ENCODE data around the gene MRPL52.
A peak's percentile ranks its signal among the peaks of the same experiment; 100 is the strongest.

Gene MRPL52

DNA sequence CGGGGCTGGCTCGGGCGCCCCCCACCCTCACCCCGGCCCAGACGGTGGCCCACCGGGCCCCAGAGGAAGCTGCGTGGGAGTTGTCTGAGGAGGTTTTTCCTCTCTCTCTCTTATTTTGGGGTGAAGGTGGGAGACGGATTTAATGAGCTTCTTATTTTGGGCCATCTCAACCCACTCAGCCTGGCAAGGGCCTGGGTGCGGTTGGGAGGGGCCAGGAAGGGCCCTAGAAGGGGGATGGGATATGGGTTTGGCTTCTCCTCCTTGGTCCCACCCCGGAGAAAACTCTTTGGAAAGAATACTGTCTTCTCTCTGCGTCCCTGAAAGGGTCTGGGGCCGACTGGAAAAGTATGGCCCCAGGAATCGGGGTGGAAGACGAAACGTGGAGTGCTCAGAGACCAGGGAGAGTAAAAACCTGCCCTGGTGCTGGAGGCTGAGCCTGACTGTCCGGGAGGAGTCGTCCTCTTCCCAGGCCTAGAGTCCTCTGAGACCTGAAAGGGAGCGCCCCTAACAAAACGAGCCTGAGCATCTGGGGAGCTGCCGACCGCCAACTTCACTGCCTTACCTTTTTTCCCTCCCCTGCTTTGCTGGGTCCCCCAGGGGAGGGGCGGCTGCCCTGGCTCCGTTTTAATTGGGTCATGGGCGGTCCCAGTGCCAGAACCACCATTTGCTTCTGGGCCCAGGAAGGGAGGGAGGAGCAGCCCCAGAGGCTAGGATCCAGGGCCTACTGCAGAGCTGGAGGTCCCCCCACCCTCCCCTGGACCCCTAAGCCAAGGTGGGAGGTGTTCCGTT, 8.3 kb downstream of the MRPL52 start:
- H3K27ac ChIP-seq (replicated peaks): peak overlapping the region; percentile 27
- TF ChIP-seq SPI1 (IDR thresholded peaks at IDR 0.05; ENCODE audit: borderline replicate concordance, low read depth) (no peak), GABPA (IDR thresholded peaks at IDR 0.05; ENCODE audit: low read depth) (no peak), POLR2AphosphoS5 (IDR thresholded peaks at IDR 0.05; ENCODE audit: low read depth) (no peak)
- TF ChIP-seq, protein P1, sequence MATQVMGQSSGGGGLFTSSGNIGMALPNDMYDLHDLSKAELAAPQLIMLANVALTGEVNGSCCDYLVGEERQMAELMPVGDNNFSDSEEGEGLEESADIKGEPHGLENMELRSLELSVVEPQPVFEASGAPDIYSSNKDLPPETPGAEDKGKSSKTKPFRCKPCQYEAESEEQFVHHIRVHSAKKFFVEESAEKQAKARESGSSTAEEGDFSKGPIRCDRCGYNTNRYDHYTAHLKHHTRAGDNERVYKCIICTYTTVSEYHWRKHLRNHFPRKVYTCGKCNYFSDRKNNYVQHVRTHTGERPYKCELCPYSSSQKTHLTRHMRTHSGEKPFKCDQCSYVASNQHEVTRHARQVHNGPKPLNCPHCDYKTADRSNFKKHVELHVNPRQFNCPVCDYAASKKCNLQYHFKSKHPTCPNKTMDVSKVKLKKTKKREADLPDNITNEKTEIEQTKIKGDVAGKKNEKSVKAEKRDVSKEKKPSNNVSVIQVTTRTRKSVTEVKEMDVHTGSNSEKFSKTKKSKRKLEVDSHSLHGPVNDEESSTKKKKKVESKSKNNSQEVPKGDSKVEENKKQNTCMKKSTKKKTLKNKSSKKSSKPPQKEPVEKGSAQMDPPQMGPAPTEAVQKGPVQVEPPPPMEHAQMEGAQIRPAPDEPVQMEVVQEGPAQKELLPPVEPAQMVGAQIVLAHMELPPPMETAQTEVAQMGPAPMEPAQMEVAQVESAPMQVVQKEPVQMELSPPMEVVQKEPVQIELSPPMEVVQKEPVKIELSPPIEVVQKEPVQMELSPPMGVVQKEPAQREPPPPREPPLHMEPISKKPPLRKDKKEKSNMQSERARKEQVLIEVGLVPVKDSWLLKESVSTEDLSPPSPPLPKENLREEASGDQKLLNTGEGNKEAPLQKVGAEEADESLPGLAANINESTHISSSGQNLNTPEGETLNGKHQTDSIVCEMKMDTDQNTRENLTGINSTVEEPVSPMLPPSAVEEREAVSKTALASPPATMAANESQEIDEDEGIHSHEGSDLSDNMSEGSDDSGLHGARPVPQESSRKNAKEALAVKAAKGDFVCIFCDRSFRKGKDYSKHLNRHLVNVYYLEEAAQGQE (IDR thresholded peaks at IDR 0.05; ENCODE audit: insufficient replicate concordance, low read depth): no peak
- TF ChIP-seq, protein P2, sequence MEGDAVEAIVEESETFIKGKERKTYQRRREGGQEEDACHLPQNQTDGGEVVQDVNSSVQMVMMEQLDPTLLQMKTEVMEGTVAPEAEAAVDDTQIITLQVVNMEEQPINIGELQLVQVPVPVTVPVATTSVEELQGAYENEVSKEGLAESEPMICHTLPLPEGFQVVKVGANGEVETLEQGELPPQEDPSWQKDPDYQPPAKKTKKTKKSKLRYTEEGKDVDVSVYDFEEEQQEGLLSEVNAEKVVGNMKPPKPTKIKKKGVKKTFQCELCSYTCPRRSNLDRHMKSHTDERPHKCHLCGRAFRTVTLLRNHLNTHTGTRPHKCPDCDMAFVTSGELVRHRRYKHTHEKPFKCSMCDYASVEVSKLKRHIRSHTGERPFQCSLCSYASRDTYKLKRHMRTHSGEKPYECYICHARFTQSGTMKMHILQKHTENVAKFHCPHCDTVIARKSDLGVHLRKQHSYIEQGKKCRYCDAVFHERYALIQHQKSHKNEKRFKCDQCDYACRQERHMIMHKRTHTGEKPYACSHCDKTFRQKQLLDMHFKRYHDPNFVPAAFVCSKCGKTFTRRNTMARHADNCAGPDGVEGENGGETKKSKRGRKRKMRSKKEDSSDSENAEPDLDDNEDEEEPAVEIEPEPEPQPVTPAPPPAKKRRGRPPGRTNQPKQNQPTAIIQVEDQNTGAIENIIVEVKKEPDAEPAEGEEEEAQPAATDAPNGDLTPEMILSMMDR (IDR thresholded peaks at IDR 0.05; ENCODE audit: insufficient read depth, low read length): no peak
- no peaks in the 10 kb centered on the region for H3K27me3 ChIP-seq (ENCODE audit: insufficient read depth, poor library complexity, severe bottlenecking)
- DNase-seq (ENCODE audit: low read depth in 1 of 2, low spot score in 1 of 2): no peak
- 0 out of 2 replicates have a peak overlapping the region, but pooled peaks have one; percentile 11 for H3K4me3 ChIP-seq (replicated peaks; ENCODE audit: insufficient read depth, low read length)

DNA sequence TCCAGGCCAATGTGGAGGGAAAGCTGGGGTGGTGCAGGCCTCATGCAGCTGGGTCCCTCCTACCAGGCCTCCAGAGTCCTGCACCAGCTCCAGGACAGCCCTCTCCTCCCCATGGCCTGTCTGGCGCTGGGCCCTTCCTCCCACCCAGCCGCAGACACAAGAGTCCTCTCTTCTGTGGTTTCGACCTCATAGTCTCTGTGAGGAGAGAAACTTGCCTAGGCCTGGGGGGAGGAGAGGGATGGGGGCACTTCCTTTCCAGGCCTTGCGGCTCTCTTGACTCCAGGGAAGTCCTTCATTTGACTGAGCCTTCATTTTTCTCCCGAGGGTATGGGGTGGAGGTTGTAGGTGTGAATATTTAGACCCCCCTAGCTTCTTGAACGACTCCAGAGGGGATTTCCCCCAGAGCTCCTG, 8.9 kb downstream of the MRPL52 start:
- DNase-seq (ENCODE audit: low read depth in 1 of 2, low spot score in 1 of 2): peak in 1 of 2 experiments; percentile 79
- H3K4me3 ChIP-seq (replicated peaks; ENCODE audit: insufficient read depth, low read length): no peak overlapping the region
- H3K27me3 ChIP-seq (ENCODE audit: insufficient read depth, poor library complexity, severe bottlenecking): no peaks in the 10 kb centered on the region
- H3K27ac ChIP-seq (replicated peaks): peak overlapping the region; percentile 27
- 0 out of 2 replicates have a peak, but pooled peaks have one; percentile 35 for TF ChIP-seq POLR2AphosphoS5 (IDR thresholded peaks at IDR 0.05; ENCODE audit: low read depth)
- TF ChIP-seq GABPA (IDR thresholded peaks at IDR 0.05; ENCODE audit: low read depth): 0 out of 2 replicates have a peak, but pooled peaks have one; percentile 26
- TF ChIP-seq SPI1 (IDR thresholded peaks at IDR 0.05; ENCODE audit: borderline replicate concordance, low read depth): peak; percentile 69; the same call in 1 of the 2 replicates
- TF ChIP-seq, protein P1 (IDR thresholded peaks at IDR 0.05; ENCODE audit: insufficient replicate concordance, low read depth): no peak
- TF ChIP-seq, protein P2 (IDR thresholded peaks at IDR 0.05; ENCODE audit: insufficient read depth, low read length): no peak

DNA sequence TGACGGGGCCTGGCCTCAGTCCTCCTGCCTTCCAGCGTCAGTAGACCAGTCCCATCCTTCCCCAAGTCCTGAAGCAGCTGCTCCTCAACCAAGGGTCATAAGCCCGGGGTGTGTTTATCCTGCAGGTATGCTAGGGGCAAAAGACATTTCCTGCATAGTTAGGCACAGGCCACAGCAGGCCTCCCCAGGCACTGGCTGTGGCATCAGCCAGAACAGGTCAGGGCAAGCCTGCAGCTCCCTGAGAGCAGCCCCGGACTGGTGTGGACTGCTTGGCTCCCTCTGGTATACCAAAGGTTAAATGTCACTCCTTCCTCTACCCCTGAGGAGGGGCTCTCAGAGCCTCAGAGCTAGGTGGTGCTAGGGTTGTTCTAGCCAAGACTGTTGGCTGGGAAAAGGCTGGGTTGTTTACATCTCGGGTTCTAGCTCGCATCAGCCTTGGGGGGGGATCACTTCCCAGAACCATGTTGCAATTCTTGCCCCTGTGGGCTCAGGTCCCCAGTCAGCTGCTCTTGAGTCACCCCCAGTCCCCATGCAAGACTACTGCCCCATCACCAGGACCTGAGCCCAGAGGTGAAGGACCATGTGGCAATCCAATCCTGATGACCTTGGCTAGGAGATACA, 9.6 kb downstream of the MRPL52 start:
- Histone ChIP-seq H3K27ac (replicated peaks) (no peak overlapping the region), H3K27me3 (ENCODE audit: insufficient read depth, poor library complexity, severe bottlenecking) (no peaks in the 10 kb centered on the region), H3K4me3 (replicated peaks; ENCODE audit: insufficient read depth, low read length) (no peak overlapping the region)
- TF ChIP-seq, protein P1 (IDR thresholded peaks at IDR 0.05; ENCODE audit: insufficient replicate concordance, low read depth): no peak
- TF ChIP-seq, protein P2 (IDR thresholded peaks at IDR 0.05; ENCODE audit: insufficient read depth, low read length): no peak
- TF ChIP-seq SPI1 (IDR thresholded peaks at IDR 0.05; ENCODE audit: borderline replicate concordance, low read depth): no peak
- no peak for DNase-seq (ENCODE audit: low read depth in 1 of 2, low spot score in 1 of 2)
